GM11168 (cell line): ENCODE data around the gene NT5DC1.

Experiments
- in situ Hi-C: fragments of 300-500 bp; cut with MboI; formaldehyde crosslinking; loops from one replicate; pipeline ENCODE4 v1.12.0; 2022; ENCODE audit warnings: low sequenced_read_pairs; ENCODE audit not compliant: unreplicated experiment

Gene NT5DC1

GRCh38 chr6:116291701-116292396 is 191.2 kb downstream of the NT5DC1 start:
- in situ Hi-C loops: loop anchor here (5.0 kb wide), 1 partner anchor 80 kb away; the partner anchor contains the start of gene DSE

GRCh38 chr6:116292553-116292952 is 191.9 kb downstream of the NT5DC1 start:
- in situ Hi-C loops: loop anchor here (5.0 kb wide), 1 partner anchor 80 kb away; the partner anchor contains the start of gene DSE

- in situ Hi-C loops: no loop called here
Measured at GRCh38 chr6:116298273-116298672, 197.6 kb downstream of the NT5DC1 start.

- in situ Hi-C loops: no loop called here
Measured at GRCh38 chr6:116298973-116299372, 198.3 kb downstream of the NT5DC1 start.
